NCI-H526 treated with DMSO at 0.1 percent for 48 hours (cell line): ENCODE results near the gene SH2D2A.

Source experiments
- DNase-seq: peaks from one replicate; lab custom pipeline; 2025; lab: John Stamatoyannopoulos, UW

The SH2D2A gene

DNA sequence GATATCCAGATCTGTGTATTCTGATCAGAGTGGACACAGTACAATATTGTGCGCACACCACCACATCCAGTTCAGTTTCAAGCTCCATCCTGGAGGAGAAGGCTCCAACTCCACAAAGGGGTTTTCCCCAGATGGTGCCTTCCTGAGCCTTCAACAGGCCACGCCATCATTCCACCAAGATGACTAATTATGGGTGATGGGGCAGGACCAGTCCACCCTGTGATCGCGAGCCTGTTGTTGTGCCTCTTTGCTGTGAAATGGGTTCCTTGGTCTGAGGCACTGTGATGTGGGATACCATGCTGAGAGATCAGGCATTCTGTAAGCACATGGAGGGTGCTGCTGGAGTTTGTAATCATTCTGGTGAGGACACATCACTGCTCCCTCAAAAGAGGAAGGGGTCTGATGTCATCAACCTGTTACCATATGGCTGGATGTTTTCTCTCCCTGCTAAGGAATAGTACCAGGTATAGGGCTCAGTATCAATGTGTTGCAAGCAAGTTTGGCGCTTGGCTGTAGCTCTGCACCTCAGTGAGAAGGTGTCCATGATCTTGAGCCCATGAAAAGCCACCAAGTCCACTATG lies 6.7 kb upstream of the SH2D2A start:
- no peak for DNase-seq

DNA sequence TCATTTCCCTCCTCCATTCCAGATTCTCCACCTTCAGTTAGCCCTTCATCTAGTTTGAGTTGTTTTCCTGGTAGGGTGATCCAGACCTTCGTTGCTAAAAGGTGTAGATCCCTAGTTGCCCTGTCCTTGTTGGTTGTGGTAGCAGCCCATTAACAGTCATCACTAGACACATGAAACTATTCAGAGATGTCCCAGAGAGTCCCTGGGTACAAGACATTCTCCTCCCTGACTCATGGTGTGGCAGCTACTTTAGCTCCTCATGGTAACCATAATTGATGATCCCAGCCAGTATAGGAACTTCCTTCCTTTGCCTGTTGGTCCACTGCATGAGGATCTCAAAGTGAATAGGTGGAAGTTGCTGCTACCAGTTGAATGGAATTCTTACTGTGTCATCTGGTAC lies 6.0 kb upstream of the SH2D2A start:
- no peak for DNase-seq

DNA sequence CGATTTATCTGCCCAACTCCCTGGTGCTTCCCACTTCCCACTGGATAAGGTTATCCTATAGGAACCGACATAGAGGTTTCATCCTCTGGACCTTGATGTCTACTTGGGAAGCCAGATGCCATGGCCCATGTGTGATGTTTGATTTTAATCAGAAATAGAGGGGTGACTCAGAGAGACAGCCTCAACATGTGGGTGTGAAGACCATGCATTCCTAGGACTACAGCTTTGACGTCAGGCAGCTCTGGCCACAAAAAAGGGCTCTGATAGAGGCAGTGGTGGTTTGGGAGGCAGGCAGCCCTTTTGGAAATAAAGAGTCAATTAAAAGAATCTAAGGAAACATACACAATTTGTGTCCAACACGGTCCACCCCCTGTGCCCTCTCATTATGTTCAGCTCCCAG lies 5.2 kb upstream of the SH2D2A start:
- DNase-seq: no peak

DNA sequence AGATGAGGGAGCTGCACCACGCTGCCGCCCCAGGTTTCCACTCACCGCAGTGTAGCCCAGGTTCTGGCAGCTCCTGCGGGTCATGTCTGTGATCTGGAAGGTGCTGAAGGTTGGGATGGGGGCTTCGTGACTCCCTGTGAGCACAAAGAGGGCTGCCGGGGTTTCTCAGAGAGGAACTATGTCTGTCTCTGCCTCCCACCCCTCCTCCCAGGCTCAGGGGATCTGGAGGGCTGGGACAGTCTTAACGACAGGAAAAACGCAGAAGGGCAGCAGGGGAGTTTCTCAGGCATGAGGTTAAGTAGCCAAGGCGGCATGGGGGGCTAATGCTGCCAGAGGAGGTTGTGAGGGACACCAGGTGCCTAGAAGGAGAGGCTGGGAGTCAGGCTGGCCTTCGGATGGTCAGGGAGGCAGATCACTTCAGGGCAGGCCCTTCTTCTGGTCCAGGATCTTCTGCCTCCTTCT lies 656 bp downstream of the SH2D2A start:
- DNase-seq: no peak

DNA sequence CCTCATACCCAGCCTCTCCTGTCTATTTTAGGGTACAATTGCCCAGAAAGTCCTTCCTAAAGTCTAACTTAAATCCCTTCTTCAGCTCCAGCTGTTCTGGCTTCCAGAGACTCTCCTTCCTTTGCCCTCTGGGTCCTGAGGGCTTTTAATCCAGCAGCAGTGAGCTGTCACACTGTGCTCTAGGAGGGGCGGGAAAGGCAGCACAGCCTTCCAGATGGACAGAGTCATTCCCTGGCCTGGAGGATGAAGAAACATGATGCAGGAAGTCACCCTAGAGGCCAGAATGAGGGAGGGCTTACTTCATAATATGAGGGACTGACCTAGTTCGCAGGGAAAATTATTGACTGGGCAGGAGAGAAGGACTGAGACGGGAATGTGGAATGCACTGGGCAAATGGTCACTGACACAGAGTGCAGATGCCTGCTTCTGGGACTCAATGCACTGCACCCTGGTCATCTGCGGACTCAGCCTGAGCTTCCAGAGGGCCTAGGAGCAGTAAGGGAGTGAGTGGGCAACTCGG lies 1.3 kb downstream of the SH2D2A start:
- DNase-seq: no peak

DNA sequence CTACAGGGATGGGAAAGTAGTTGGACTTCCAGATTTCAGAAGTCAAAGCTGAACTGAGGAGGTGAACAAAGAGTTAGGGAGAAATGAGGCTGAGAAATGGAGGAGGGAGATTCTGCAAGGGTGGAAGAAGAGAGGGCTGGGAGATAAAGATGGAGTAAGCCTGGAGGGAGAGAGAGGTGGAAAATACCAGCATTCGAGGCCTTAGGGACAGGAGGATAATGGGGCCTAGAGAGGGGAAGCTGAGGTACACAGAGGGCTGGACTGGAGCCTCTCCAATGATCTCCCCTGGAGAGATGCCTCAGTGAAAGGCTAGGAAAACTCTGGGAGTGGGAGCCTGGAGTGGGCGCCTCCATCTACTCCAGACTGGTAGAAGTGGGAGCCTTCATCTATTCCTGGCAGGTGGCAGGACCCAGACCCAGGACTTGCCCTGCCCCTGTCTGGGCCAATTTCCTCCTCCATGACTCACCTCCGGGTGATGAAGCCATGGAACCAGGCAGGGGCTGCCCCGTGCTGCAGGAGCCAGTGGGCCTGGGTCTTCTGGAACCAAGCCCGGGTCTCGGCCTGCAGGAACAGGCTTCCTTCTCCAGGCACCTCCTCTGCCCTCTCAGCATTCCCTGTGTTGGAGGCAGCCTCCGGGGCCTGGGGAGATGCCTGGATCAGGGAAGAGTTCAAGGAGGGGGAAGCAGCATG lies 1.9 kb downstream of the SH2D2A start:
- no peak for DNase-seq

DNA sequence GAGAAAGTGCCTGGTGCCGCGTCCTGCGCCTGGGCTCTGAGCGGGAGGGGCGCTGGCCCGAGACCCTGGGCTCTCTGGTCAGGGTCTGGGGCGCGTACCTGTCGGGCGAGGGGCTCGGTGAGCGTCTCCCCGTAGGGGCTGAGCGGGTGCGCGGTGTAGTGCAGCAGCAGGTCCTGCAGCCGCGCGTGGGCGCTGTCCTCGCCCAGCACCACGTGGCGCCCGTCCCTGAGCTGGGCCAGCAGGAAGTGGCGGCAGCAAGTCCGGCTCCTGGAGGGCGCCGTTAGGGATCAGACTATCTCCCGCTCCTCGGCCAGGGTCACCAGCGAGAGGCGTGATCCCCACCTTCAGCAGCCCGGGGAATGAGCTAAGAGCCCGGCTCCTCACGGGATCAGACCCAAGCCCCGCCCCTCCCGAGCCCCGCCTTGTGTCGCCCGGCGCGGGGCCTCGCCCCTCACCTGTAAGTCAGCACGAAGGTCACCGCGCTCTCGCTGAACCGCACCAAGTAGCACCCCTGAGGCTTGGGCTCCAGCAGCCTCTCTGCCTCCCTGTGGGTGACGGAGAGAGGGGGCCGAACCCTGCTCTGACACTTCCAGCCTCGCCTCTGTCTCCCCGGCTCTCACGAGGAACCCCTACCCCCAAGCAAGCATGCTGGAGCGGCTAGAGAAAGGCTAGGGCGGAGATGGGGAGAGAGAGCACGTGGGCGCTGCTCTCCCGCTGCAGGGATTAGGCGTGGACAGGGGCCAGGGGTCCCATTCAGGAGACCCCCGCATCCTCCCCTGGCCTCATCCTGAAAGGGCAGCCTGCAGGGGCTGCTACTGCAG lies 2.7 kb downstream of the SH2D2A start:
- peak; percentile 83 for DNase-seq

DNA sequence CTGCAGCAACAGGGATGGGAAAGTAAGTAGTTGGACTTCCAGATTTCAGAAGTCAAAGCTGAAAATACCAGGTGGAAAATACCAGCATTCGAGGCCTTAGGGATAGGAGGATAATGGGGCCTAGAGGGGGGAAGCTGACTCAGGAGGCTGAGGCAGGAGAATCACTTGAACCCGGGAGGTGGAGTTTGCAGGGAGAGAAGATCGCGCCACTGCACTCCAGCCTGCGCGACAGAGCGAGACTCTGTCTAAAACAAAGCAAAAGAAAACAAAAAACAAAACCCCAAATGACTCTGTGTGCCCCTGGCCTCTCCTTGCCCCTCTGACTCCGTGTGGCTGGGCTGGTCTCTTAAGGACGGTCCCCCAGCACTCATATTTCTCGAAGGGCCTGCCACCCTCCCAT lies 3.4 kb downstream of the SH2D2A start:
- no peak for DNase-seq

DNA sequence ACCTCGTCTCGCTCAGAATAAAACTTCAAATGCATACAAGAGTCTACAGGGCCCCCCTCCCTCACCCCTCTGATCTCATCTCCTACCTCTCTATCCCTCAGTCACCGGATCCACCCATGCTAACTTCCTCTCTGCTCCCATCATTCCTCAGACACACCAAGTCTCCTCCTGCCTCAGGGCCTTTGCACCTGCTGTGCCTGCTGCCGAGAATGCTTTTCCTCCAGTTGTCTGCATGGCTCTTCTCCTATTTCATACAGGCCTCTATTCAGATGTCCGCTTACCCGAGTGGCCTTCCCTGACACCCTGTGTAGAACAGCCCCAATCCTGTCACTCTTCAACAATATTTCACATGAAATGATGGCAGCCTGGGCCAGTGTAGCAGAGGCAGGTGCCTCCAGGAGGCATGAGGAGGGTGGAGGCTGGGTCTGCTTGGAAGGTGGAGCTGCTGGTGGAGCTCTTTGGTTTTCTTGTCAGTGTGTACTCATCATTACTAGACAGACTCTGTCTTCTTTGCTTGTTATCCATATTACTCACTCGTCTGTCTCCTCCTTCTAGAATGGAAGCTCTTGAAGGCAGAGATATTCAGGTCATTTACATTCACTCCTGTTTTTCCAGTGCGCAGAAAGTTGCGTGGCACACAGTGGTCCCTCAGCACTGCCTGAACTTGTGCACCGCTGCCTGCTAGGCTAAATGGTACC lies 4.2 kb downstream of the SH2D2A start:
- no peak for DNase-seq

DNA sequence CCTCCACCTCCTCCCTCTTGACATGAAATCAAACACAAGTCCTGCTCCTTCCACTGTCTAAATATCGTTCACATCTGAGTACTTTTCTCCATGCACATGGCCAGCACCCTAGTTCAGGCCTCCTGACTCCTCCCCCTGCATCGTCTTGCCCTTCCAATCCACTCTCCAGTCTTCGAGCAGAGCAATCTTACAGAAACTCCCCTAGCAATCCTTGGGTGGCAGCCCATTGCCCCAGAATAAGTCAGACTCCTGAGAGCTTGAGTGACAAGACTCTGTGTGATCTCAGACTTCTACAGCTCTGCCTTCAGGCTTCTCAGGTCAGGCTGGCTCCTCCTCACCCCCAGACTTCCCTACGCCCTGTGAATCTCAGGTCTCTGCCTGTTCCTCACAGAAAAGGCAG lies 5.5 kb downstream of the SH2D2A start:
- no peak for DNase-seq

DNA sequence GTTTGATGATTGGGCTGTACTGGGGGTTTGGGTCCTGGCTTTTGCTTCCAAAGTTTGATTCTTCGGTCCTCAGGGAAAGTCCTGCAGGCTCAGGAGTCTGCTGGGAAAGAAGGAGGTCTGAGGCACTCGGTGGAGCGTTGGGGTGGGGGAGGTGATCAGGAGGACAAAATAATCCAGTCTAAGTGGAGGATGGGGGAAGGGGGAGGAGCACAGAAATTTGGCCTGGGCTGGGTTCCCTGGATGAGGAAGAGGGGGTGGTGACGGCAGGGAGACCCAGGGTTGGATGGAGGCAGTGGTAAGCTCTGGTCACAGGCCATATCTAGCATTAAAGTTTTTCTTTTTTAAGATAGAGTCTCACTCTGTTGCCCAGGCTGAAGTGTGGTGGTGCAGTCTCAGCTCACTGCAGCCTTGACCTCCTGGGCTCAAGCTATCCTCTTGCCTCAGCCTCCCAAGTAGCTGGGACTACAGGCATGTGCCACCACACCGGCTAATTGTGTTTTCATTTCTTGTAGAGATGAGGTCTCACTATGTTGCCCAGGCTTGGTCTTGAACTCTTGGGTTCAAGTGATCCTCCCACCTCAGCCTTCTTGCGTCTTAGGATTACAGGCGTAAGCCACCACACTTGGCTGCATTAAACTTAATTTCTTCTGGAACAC lies 6.8 kb downstream of the SH2D2A start:
- no peak for DNase-seq

DNA sequence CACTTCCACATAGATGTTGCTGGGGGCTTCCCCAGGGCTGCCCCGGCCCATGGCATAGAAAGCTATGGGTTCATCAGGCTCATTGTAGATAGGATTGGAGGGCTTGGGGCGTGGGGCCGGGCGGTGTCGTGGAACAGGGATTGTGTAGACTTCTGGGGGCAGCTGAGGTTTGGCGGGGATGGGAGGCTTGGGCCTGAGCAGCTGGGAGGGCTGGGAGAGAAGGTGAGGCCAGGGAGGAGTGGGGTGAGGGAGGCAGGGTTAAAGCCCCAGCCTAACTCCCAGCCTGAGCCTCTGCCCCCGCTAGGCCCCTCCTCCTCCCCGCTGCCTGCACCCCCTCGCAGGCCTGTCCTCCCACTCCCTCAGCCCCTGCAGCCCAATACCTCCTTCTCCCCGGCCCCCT lies 7.4 kb downstream of the SH2D2A start:
- no peak for DNase-seq

DNA sequence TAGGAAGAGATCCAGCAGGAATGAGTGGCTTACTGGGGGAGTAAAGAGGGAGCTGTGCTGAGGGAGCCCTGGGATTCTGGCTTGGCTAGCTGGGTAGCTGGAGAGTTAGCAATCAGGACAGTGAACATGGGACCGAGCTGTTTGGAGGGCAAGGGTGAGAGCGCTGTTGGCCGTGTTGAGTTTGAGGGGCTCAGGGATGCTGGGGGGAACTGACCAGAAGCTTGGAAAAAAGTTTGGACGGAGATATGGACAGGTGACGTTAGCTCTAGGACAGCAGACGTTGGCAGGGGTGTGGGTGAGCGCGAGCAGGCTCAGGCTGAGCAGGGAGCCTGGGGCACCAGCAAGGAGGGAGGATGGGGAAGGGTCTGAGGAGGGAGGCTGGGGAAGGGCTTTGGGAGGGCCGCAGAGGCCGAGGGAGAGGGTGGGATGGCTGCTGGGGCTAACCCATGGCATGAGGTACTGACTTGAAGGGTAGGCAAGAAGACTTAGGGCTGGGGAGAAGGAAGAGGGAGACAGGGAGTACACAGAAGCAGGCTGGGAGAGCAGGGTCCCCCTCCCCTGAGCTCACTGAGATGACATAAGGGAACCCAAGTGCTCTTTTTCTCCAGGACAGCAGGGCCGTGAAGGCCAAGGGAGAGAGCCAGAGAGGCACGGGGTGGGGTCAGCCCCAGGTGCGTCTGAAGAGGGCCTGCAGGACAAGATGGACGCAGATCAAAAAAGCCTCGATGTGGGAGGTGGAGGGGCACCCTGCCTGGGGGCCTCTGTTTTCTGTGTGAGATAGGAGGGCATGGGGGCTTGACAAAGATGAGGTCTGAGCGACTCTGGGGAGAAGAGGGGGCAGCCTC lies 8.2 kb downstream of the SH2D2A start:
- DNase-seq: no peak

DNA sequence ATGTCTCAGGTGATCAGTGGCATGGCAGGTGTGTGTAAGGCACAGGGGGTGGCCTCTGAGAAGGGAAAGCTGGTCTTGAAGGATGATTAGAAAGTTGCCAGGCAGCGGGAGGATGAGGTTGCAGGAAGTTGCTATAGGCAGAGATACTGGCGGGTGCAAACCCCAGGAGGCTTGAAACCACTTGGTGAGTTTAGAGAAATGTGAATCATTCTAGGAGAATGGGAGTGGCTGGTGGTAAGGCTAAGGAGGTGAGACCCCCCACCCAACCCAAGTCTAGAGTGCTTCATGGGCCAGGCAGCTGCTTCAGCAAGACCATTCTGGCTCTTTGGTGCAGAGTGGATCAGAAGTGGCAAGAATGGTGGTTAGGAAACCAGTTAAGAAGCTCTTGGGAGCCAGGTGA lies 9.0 kb downstream of the SH2D2A start:
- DNase-seq: no peak

DNA sequence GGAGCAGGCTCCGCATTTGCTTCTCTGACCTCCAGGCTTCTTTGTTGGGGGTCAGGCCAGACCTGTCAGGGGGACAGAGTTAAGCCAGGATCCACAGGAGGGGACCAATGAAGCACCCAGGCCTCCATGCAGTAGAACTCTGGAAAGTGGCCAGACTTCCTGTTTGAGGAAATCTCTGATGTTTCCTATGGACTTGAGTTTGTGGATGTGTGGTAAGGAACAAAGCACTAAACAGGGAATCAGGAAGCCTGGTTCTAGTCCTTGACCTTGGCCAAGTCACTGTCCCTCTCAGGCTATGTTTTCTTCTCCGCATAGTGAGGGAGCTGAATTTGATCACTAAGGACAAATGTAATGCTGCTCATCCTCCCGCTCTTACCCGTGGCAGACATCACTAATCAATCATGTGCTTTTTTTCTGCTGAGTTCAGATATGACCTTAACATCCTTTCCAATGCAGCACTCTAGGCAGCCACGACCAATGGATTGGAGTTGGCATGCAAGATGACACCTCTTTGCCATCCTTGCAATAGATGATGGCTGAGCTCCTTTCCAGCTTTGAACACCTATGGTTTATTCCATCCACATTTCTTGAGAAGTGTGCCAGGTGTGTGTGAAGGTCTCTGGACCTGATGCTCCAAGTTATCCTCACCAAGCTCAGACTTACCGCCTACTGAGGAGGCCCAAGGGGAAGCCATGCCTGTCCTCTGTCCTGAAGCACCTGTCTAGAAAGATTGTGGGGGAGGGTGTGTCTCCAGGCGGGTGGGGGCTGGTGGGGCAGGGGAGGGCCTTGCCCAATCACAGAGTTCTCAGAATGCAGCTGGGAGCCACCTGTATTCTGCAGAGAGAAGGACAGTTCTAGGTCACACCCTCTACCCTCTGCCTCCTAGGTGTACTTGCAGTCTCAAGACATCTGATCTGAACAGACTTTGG lies 9.9 kb downstream of the SH2D2A start:
- no peak for DNase-seq

DNA sequence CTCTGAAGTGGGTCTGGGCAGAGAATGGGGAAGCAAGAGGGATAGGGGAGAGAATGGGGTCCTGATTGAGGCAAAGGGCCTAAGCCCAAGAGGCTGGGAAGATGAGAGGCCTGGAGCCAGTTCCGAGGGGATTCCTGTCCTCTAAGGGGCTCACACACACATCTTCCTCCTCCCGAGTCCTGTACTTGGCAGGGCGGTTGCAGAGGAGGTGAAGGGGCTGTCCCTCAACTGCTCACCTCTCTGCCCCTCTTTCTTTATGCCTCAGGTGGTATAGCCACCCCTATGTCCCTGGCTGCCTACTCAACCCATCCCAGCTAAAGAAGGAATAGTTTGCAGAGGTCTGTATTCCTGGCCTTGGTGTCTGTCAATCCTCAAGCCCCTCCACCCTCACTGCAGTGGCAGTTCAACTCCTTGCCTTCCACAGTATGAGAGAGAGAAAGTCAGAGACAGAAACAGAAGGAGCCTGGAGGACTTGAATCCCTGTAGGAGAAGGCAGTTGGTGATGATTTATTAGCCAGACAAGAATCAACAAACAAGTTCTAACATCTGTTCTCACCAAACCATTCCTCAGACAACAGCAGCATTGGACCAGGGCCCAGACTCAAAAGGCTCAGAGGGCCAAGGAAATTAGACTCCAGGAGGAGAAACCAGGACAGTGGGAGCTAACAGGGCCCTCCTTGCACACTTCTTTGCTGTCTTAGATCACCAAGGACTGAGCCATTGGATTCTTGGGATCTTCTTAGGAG lies 10.7 kb downstream of the SH2D2A start:
- DNase-seq: no peak

DNA sequence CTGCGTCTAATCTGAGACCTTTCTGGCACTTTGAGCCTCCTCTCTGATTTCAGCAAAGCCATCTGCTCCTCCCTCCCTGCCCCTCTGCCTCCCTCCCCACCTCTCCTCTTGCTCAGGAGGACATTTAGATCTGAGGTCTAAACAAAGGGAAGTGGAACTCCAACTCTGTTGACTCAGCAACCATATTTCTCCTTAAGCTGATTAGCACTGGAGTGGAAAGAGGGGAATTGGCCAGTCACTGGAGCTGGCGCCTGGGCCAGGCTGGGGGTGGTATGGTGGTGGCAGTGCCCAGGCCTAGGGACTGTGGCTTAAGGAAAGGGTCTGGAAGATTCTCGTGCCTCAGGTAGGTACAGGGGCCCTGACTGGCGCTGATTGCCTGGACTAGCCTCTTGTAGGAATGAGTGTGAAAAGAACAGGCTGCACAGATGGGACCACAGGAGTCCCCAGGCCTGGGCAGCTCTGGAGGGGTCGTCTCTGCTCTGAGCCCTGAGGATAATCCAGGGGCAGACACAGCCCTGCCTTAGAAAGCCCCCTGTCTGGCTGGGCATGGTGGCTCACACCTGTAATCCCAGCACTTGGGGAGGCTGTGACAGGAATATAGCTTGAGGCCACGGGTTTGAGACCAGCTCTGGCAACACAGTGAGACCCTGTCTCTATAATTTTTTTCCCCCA lies 11.9 kb downstream of the SH2D2A start:
- DNase-seq: no peak

DNA sequence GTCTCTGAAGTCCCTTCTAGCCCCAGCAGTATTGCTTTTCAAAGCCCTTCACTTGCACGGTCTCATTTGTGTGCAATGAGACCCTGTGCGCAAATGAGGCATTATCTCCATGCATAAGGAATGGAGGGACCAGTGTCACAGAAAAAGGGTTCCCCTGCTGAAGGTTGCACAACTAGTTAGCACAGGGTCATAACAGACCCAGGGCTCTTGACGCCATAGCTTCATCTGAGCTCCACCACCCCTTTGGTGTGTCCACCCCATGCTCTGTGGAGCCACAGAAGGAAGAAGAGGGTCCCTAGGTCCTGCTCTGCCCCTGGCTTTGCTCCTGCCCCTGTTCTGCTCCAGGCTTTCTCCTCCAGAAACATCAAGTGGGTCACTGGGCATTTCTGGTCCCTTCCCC lies 12.6 kb downstream of the SH2D2A start:
- no peak for DNase-seq
